Fibroblast of lung (primary cell): Measurements from ENCODE around the gene NEURL1B.

Source experiments
- EZH2 ChIP-seq: IDR thresholded peaks from 2 replicates; pipeline ENCODE4 v1.5.1; 2012; ENCODE audit warnings: low read length, control low read depth, mild to moderate bottlenecking; ENCODE audit errors: missing control alignments
- TF ChIP-seq, protein P1 (sequence below), 2 donors: IDR thresholded peaks in 1 of 2; conservative IDR thresholded peaks in 1 of 2; 1 replicate in 1 of 2; 2 replicates in 1 of 2; pipeline ENCODE4 v1.5.1; 2011 to 2012; ENCODE audit warnings: low read length in 2 of 2, control low read depth in 1 of 2, inconsistent platforms in 1 of 2, low read depth in 1 of 2, mild to moderate bottlenecking in 1 of 2

DNA sequence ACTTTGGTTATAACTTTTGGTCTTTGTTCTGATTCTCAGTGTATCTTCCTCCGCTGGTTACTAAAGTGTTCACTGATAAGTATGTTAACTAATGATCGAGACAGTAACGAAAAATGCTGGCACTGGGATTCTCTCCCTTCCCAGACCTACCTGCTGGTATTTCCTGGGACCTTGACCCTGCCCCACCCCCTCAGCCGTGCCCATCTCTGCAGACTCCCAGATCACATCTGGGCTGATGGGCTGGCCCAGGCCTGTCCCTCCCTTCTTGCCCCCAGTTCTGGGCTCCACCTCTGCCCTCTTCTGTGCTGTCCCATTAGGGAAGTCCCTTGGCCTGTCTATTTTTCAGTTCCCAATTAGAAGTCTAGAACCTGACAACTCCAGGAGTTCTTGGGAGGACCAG lies 46.9 kb downstream of the NEURL1B start:
- TF ChIP-seq, protein P1, sequence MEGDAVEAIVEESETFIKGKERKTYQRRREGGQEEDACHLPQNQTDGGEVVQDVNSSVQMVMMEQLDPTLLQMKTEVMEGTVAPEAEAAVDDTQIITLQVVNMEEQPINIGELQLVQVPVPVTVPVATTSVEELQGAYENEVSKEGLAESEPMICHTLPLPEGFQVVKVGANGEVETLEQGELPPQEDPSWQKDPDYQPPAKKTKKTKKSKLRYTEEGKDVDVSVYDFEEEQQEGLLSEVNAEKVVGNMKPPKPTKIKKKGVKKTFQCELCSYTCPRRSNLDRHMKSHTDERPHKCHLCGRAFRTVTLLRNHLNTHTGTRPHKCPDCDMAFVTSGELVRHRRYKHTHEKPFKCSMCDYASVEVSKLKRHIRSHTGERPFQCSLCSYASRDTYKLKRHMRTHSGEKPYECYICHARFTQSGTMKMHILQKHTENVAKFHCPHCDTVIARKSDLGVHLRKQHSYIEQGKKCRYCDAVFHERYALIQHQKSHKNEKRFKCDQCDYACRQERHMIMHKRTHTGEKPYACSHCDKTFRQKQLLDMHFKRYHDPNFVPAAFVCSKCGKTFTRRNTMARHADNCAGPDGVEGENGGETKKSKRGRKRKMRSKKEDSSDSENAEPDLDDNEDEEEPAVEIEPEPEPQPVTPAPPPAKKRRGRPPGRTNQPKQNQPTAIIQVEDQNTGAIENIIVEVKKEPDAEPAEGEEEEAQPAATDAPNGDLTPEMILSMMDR (conservative IDR thresholded peaks at IDR 0.05 in 1 of 2, IDR thresholded peaks at IDR 0.05 in 1 of 2; ENCODE audit: low read depth in 1 of 2, low read length in 2 of 2), result no peak
- no peak for TF ChIP-seq EZH2
